Cardiac muscle cell (in vitro differentiated cells and primary cell): ENCODE results near the gene ASPRV1. TPM values are rescaled to one million over a fixed set of nuclear protein-coding genes. Genes with fewer than 3 reads are reported as not detected.

Source experiments
- DNase-seq, 2 donors: peaks; one replicate each; pipeline versions ENCODE4 v3.0.0 to v3.0.0-alpha.2; 2010 to 2017; ENCODE audit warnings: low read depth in 1 of 2, low spot score in 1 of 2
- H3K27ac ChIP-seq: fragments of 200-600 bp; sonication (generic); 2 replicates; pipeline ENCODE4 v1.5.1; 2016
- H3K27me3 ChIP-seq: fragments of 200-600 bp; sonication (generic); 2 replicates; pipeline ENCODE4 v1.6.0; 2016; ENCODE audit warnings: control low read depth
- H3K36me3 ChIP-seq: fragments of 200-600 bp; sonication (generic); 2 replicates; pipeline ENCODE4 v1.5.1; 2016; ENCODE audit warnings: control low read depth
- H3K4me1 ChIP-seq: fragments of 200-600 bp; sonication (generic); 2 replicates; pipeline ENCODE4 v1.8.1; 2017; ENCODE audit warnings: low read depth, mild to moderate bottlenecking, mixed run types
- H3K4me3 ChIP-seq: fragments of 200-600 bp; sonication (generic); 2 replicates; pipeline ENCODE4 v1.5.1; 2016; ENCODE audit warnings: mild to moderate bottlenecking
- H3K9me3 ChIP-seq: fragments of 200-600 bp; sonication (generic); 2 replicates; pipeline ENCODE4 v1.5.1; 2017; ENCODE audit warnings: low read depth, mild to moderate bottlenecking, control low read depth
- CTCF ChIP-seq: IDR thresholded peaks from 2 replicates; pipeline ENCODE4 v1.5.1; 2012; ENCODE audit warnings: low read depth, mild to moderate bottlenecking, low read length
- polyA plus RNA-seq: library from polyadenylated mRNA; unstranded; fragments of >200 nt; fragmentation: Nextera tagmentation; extraction: Ambion mirVana; gene quantifications from 2 replicates; pipeline ENCODE4 v1.2.1, GENCODE V29; 2016
- total RNA-seq: library from RNA; depleted of rRNA; stranded (reverse); fragments of >200 nt; gene quantifications from 2 replicates; pipeline ENCODE4 v1.2.3, GENCODE V29; 2016

Gene ASPRV1
- total and polyA plus RNA-seq, 2 experiments from 2014 or later: 3.8 to 4.2 TPM

GRCh38 chr2:69972822-69973221, 11.4 kb upstream of the ASPRV1 start:
- Histone ChIP-seq H3K27ac (no peak overlapping the region), H3K4me1 (no peaks in the 10 kb centered on the region), H3K4me3 (no peak overlapping the region), H3K36me3 (no peaks in the 10 kb centered on the region), H3K27me3 (no peaks in the 10 kb centered on the region), H3K9me3 (no peaks in the 10 kb centered on the region)
- no peak for DNase-seq
- no peak for TF ChIP-seq CTCF

- DNase-seq: no peak
- no peak overlapping the region for H3K27ac ChIP-seq
- no peaks in the 10 kb centered on the region for H3K4me1 ChIP-seq
- no peak for TF ChIP-seq CTCF
- no peak overlapping the region for H3K4me3 ChIP-seq
- H3K9me3 ChIP-seq: no peaks in the 10 kb centered on the region
- H3K27me3 ChIP-seq: no peaks in the 10 kb centered on the region
- no peaks in the 10 kb centered on the region for H3K36me3 ChIP-seq
Measured at GRCh38 chr2:69969991-69970390, 8.6 kb upstream of the ASPRV1 start.

GRCh38 chr2:69969126-69969983, 7.9 kb upstream of the ASPRV1 start:
- H3K36me3 ChIP-seq: no peaks in the 10 kb centered on the region
- no peak for DNase-seq

GRCh38 chr2:69968609-69969008, 7.2 kb upstream of the ASPRV1 start:
- H3K27me3 ChIP-seq: no peaks in the 10 kb centered on the region
- H3K9me3 ChIP-seq: no peaks in the 10 kb centered on the region
- no peak overlapping the region for H3K4me3 ChIP-seq
- no peaks in the 10 kb centered on the region for H3K4me1 ChIP-seq
- TF ChIP-seq CTCF: no peak
- DNase-seq: no peak
- no peaks in the 10 kb centered on the region for H3K36me3 ChIP-seq
- H3K27ac ChIP-seq: no peak overlapping the region

More at GRCh38 chr2:69969126-69969983, 7.9 kb upstream of the ASPRV1 start:
- no peaks in the 10 kb centered on the region for H3K9me3 ChIP-seq
- no peak for TF ChIP-seq CTCF
- no peak overlapping the region for H3K27ac ChIP-seq
- no peaks in the 10 kb centered on the region for H3K4me1 ChIP-seq
- no peaks in the 10 kb centered on the region for H3K27me3 ChIP-seq
- H3K4me3 ChIP-seq: no peak overlapping the region

GRCh38 chr2:69966496-69966895, 5.1 kb upstream of the ASPRV1 start:
- H3K4me1 ChIP-seq: no peaks in the 10 kb centered on the region
- H3K36me3 ChIP-seq: no peaks in the 10 kb centered on the region
- no peaks in the 10 kb centered on the region for H3K9me3 ChIP-seq
- DNase-seq: peak in 1 of 2 donors; percentile 39
- no peak for TF ChIP-seq CTCF
- no peaks in the 10 kb centered on the region for H3K27me3 ChIP-seq
- H3K4me3 ChIP-seq: no peak overlapping the region
- H3K27ac ChIP-seq: no peak overlapping the region
